ENCODE data around the gene ITIH1.

The ITIH1 gene

DNA sequence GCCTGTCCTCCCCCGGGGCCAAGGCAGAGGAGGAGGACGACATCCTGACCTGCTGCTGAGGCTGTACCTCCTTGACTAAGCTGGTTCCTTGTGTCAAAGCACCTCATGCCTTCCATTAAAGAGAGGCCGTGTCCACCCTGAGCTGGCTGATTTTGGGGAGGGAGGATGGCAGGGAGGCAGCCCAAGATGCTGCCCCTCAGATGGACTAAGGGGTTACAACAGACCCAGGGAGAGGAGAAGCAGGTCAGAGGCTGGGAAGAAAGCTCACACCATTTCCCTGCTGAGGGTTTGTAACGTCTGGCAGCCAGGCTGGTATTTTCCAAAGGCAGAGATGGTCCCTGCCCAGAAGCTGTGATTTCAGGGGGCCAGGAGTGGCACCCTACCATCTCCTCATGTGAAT, 14.5 kb downstream of the ITIH1 start:
- H3K4me3 ChIP-seq (ENCODE audit: low read depth, low read length) = no peak overlapping the region
- TF ChIP-seq, protein P1, sequence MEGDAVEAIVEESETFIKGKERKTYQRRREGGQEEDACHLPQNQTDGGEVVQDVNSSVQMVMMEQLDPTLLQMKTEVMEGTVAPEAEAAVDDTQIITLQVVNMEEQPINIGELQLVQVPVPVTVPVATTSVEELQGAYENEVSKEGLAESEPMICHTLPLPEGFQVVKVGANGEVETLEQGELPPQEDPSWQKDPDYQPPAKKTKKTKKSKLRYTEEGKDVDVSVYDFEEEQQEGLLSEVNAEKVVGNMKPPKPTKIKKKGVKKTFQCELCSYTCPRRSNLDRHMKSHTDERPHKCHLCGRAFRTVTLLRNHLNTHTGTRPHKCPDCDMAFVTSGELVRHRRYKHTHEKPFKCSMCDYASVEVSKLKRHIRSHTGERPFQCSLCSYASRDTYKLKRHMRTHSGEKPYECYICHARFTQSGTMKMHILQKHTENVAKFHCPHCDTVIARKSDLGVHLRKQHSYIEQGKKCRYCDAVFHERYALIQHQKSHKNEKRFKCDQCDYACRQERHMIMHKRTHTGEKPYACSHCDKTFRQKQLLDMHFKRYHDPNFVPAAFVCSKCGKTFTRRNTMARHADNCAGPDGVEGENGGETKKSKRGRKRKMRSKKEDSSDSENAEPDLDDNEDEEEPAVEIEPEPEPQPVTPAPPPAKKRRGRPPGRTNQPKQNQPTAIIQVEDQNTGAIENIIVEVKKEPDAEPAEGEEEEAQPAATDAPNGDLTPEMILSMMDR (IDR thresholded peaks at IDR 0.05; ENCODE audit: borderline replicate concordance, insufficient read depth, low read depth, low read length) = no peak

DNA sequence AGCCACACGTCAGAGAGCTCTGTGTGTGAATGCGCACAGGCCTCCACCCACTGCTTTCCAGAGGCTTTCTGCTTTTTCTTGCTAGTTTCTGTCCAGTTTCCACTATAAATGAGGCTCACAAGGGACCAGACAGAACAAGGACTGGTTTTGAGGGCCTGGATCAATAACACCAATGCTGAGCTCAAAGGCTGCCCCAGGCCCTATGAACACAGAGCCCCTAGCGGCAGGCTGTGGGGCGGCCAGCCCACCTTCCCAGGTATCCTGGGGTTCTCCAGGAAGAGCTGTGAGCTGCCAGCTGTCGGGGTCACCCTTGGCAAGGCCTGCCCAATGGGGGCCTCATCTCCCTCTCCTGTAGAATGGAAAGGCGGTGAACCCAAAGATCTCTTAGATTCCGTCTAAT, 15.0 kb downstream of the ITIH1 start:
- TF ChIP-seq, protein P1 (IDR thresholded peaks at IDR 0.05; ENCODE audit: borderline replicate concordance, insufficient read depth, low read depth, low read length) = no peak
- H3K4me3 ChIP-seq (ENCODE audit: low read depth, low read length) = no peak overlapping the region

DNA sequence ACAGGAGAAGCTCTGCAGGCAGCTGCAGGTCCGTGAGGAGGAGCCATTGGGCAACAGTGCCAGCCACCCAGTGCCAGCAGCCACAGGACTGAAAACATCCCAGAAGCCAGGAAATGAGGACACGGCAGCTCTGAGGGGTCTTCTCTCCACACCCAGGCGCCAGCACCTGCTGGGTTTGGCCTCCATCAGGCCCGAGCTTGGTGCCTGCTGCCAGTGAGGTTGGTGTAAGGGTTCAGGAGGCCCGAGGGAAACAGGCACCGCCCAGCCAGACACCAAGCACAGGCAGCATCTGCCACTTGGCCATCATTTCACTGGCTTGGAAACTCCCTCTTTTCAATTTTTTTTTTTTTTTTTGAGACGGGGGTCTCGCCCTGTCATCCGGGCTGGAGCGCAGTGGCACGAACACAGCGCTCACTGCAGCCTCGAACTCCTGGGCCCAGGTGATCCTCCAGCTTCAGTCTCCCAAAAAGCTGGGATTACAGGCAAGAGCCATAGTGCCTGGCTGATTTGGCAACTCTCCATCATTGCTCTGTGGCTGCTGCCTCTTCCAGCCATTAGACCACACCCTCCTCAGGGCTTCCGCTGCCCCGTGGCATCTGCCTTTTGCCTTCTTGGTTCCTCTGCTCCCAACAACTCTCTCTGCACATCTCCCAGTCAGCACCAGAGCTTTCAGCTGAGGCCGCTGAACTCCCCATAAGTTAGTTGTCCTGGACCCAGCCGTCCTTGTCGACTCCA, 15.7 kb downstream of the ITIH1 start:
- no peak overlapping the region for H3K4me3 ChIP-seq (ENCODE audit: low read depth, low read length)

DNA sequence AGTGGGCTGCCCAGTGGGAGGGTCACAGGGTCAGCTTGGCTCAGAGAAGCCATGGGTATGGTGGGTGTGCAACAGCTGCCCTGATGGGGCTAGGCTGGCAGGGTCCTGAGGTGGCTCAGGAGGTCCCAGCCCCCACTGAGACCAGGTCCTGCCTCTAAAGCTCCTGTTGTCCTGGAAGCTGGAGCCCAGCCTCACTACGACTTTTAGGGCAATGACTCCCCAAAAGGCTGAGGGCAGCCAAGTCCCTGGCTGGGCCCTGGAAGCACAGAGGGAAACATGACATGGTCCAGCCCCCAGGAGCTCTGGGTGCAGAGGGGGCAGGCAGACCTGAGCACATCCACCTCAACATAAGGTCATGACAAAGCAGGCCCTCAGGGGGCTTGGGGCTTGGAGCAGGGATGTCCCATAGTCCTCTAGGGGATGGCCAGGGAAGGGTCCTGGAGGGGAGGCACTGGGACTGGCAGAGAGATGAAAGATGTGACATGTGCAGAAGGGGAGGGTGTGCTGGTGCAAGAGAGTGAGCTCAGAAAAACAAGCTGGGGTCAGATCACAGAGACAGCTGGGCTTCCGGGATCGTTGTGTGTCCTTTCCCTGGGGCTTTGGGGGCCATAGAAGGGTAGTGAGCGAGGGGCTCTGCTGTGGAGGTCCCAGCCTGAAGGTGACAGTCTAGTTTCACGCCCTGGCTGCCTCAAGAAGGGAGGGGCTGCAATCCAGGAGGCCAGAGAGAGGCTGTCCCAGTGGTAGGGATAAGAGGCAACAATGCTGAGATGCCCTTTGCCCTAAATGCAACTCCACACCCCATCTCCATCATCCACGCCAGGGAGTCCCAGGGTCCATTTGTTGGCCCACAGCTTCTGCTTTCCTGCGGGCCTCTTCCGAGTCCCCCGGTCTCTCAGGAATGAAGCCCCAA, 16.6 kb downstream of the ITIH1 start:
- H3K4me3 ChIP-seq (ENCODE audit: low read depth, low read length) = no peak overlapping the region
- TF ChIP-seq, protein P1 (IDR thresholded peaks at IDR 0.05; ENCODE audit: borderline replicate concordance, insufficient read depth, low read depth, low read length) = no peak

More for the DNA sequence above, 15.7 kb downstream of the ITIH1 start:
- TF ChIP-seq, protein P1 (IDR thresholded peaks at IDR 0.05; ENCODE audit: borderline replicate concordance, insufficient read depth, low read depth, low read length) = no peak

DNA sequence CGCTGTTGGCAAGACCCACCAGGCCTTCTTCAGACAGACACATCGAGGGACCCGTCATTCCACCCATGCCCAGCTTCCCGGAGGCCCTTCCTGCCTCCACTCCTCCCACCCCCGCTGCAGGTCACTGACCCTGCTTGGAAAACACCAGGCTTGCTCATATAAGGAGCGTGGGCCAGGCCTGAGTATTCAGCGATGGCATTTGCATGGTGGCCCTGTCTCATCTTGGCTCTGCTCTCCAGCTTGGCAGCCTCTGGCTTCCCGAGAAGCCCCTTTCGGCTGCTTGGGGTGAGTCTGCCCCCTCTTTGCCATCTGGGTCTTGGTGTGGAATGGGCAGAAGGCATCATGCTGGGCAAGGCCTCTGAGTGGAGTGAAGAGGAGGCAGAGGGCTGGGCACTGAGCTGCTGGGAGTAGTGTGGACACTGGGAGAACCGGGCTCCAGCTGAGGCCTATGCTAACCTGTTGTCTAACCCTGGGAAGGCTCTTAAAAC, 17.3 kb downstream of the ITIH1 start, which contains the start of gene ITIH3:
Gene ITIH3 (plus strand): TSS at position 185 of the 488 bp plus-strand sequence. CDS start 8 bp downstream, at position 193.
- no peak within 1 kb of the TSS for H3K4me3 ChIP-seq (ENCODE audit: low read depth, low read length)
- TF ChIP-seq, protein P1 (IDR thresholded peaks at IDR 0.05; ENCODE audit: borderline replicate concordance, insufficient read depth, low read depth, low read length) = no peak

DNA sequence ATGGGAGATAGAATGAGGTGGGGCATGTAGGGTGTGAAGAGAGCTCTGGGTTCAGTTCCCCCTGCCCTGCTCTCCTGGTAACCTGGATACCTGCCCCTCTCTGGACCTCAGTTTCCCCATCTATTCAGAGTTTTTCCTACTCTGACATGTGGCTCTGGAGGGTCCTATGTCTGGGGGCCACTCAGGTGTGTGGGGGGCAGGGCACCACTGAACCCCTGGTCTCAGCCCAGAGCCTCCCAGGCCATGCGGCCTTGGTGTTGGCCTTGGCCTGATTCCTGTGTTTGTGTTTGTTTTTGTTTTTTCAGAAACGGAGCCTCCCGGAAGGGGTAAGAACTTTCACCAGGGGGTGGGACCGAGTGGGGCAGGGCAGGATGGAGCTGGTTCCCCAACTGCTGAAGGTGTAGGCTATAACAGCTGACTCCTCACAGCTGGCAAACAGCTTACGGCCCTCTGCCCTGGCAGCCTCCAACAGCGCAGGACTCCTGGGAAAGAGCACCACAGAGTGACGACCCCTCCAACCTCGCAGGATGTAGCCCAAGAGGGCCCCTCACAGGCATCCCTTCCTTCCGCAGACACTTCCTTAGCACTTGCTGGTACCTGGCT, 18.0 kb downstream of the ITIH1 start:
- TF ChIP-seq, protein P1 (IDR thresholded peaks at IDR 0.05; ENCODE audit: borderline replicate concordance, insufficient read depth, low read depth, low read length) = no peak
- H3K4me3 ChIP-seq (ENCODE audit: low read depth, low read length) = no peak overlapping the region
